ENCODE data around the gene USP51. TPM values are rescaled to one million over a fixed set of nuclear protein-coding genes. Genes with fewer than 3 reads are reported as not detected.

The USP51 gene
- total RNA-seq, 1 experiment from 2014 or later, result not detected

GRCh38 chrX:55490974-55491373 lies 1.3 kb upstream of the USP51 start:
- no peak overlapping the region for H3K27ac Mint-ChIP-seq (ENCODE audit: low read depth, unreplicated experiment)
- intact Hi-C loops (cut with micrococcal nuclease), result no loop called here
- H3K27me3 Mint-ChIP-seq (ENCODE audit: insufficient read depth, unreplicated experiment), result no peaks in the 10 kb centered on the region
- BruUV-seq (replicated peaks), result no TSS peak
- no peak overlapping the region for H3K4me3 Mint-ChIP-seq (ENCODE audit: unreplicated experiment)
- no peak for TF ChIP-seq CTCF (IDR thresholded peaks at IDR 0.05; ENCODE audit: unreplicated experiment)
- no peak for DNase-seq (ENCODE audit: unreplicated experiment)
- H3K9me3 Mint-ChIP-seq (ENCODE audit: unreplicated experiment), result no peaks in the 10 kb centered on the region
- POLR2A ChIA-PET, result no interaction called here
- CTCF ChIA-PET, result interaction anchor here (0.6 kb wide), 1 partner anchor 476 kb away, joined by 3 read pairs; no protein-coding TSS in a partner anchor
- no peaks in the 10 kb centered on the region for H3K36me3 Mint-ChIP-seq (ENCODE audit: insufficient read depth, unreplicated experiment)
- H3K4me1 Mint-ChIP-seq (ENCODE audit: insufficient read depth, unreplicated experiment), result no peaks in the 10 kb centered on the region

- no peaks in the 10 kb centered on the region for H3K4me1 Mint-ChIP-seq (ENCODE audit: insufficient read depth, unreplicated experiment)
- BruUV-seq (replicated peaks), result no TSS peak
- no peaks in the 10 kb centered on the region for H3K9me3 Mint-ChIP-seq (ENCODE audit: unreplicated experiment)
- CTCF ChIA-PET, result interaction anchor here (0.6 kb wide), 1 partner anchor 477 kb away, joined by 3 read pairs; no protein-coding TSS in a partner anchor
- peak overlapping the region; percentile 72 for H3K4me3 Mint-ChIP-seq (ENCODE audit: unreplicated experiment)
- POLR2A ChIA-PET, result no interaction called here
- peaks cover 1% of the 10 kb centered on the region for H3K27me3 Mint-ChIP-seq (ENCODE audit: insufficient read depth, unreplicated experiment)
- no peak for TF ChIP-seq CTCF (IDR thresholded peaks at IDR 0.05; ENCODE audit: unreplicated experiment)
- peak overlapping the region; percentile 39 for H3K27ac Mint-ChIP-seq (ENCODE audit: low read depth, unreplicated experiment)
- intact Hi-C loops (cut with micrococcal nuclease), result no loop called here
- H3K36me3 Mint-ChIP-seq (ENCODE audit: insufficient read depth, unreplicated experiment), result no peaks in the 10 kb centered on the region
- DNase-seq (ENCODE audit: unreplicated experiment), result no peak
Observed at GRCh38 chrX:55490121-55490520, 473 bp upstream of the USP51 start.

DNA sequence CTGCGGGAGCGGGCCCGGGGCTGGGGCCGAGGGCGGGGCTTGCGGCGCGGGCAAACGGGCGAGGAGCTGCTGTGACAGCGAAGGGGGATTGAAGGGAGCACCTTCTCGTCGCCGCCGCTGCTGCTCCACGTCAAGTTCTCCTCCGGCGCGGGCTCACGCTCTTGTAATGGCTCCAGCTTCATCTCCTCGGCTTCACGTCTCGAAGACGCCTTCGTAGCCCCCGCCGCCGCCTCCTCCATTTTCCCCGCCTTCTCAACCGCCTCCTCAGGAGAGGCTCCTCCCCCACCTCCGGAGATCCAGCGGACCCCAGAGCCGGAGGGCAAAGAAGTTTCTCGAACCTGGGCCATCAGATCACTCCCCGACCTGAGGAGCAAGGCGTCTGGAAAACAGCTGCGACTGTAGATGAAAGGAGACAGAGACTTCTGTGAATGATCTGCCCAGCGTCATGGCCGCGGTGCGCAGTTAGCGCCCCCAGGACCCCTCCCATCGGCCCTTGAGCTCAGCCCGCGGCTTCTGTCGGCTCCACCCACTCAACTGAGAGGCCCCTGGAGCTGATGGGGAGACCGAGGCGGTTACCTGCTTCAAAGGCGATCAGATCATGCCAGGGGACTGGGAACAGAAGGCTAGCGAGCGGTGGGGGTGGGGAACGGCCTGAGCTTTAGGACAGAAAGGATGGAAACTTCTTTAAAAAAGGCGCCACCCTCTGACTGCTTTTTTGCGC lies 895 bp downstream of the USP51 start:
- intact Hi-C loops (cut with micrococcal nuclease), result no loop called here

More for the DNA sequence above, 895 bp downstream of the USP51 start:
- peaks cover 14% of the 10 kb centered on the region for H3K27me3 Mint-ChIP-seq (ENCODE audit: insufficient read depth, unreplicated experiment)
- BruUV-seq (replicated peaks), result no TSS peak
- no peak for TF ChIP-seq CTCF (IDR thresholded peaks at IDR 0.05; ENCODE audit: unreplicated experiment)
- DNase-seq (ENCODE audit: unreplicated experiment), result no peak
- CTCF ChIA-PET, result no interaction called here
- POLR2A ChIA-PET, result no interaction called here
- H3K36me3 Mint-ChIP-seq (ENCODE audit: insufficient read depth, unreplicated experiment), result peaks cover 2% of the 10 kb centered on the region
- H3K27ac Mint-ChIP-seq (ENCODE audit: low read depth, unreplicated experiment), result peak overlapping the region; percentile 39
- no peaks in the 10 kb centered on the region for H3K4me1 Mint-ChIP-seq (ENCODE audit: insufficient read depth, unreplicated experiment)
- H3K9me3 Mint-ChIP-seq (ENCODE audit: unreplicated experiment), result no peaks in the 10 kb centered on the region
- peak overlapping the region; percentile 72 for H3K4me3 Mint-ChIP-seq (ENCODE audit: unreplicated experiment)
